Mesenchymal stem cell (in vitro differentiated cells and primary cell): ENCODE measurements around the gene IGF1R.

Source experiments
- DNase-seq: peaks from one replicate; pipeline ENCODE4 v3.0.0-alpha.2; 2013
- H2AFZ ChIP-seq: one replicate; pipeline ENCODE4 v1.6.1; 2013; ENCODE audit warnings: low read depth, mild to moderate bottlenecking, control low read depth, inconsistent platforms, low read length, moderate library complexity
- H2AK5ac ChIP-seq: 2 replicates; pipeline ENCODE4 v1.6.1; 2013; ENCODE audit warnings: low read length, moderate library complexity, mild to moderate bottlenecking, inconsistent platforms; ENCODE audit not compliant: severe bottlenecking
- H2BK120ac ChIP-seq: one replicate; pipeline ENCODE4 v1.6.1; 2013; ENCODE audit warnings: low read depth, mild to moderate bottlenecking, inconsistent platforms, low read length, moderate library complexity
- H2BK12ac ChIP-seq, 2 experiments: one replicate each; pipeline ENCODE4 v1.6.1; 2013; ENCODE audit warnings: inconsistent platforms in 2 of 2, low read length in 2 of 2, mild to moderate bottlenecking in 2 of 2, moderate library complexity in 2 of 2, control low read depth in 1 of 2
- H2BK15ac ChIP-seq: one replicate; pipeline ENCODE4 v1.6.1; 2013; ENCODE audit warnings: mild to moderate bottlenecking, low read depth, inconsistent platforms; ENCODE audit not compliant: poor library complexity, severe bottlenecking
- H2BK5ac ChIP-seq: 2 replicates; pipeline ENCODE4 v1.6.1; 2013; ENCODE audit warnings: low read depth, mild to moderate bottlenecking, low read length, control low read depth, inconsistent platforms; ENCODE audit not compliant: poor library complexity, severe bottlenecking
- H3K14ac ChIP-seq, 2 experiments: one replicate each; pipeline ENCODE4 v1.6.1; 2013; ENCODE audit warnings: inconsistent platforms in 2 of 2, low read length in 2 of 2, control low read depth in 1 of 2, mild to moderate bottlenecking in 1 of 2, moderate library complexity in 1 of 2
- H3K18ac ChIP-seq, 2 experiments: one replicate each; pipeline ENCODE4 v1.6.1; 2013; ENCODE audit warnings: inconsistent platforms in 2 of 2, low read length in 2 of 2, control low read depth in 1 of 2, low read depth in 1 of 2, mild to moderate bottlenecking in 1 of 2
- H3K23ac ChIP-seq, 2 experiments: one replicate each; pipeline ENCODE4 v1.6.1; 2013; ENCODE audit warnings: inconsistent platforms in 2 of 2, low read length in 2 of 2, mild to moderate bottlenecking in 2 of 2, moderate library complexity in 2 of 2, control low read depth in 1 of 2
- H3K27ac ChIP-seq: 2 replicates; pipeline ENCODE4 v1.5.1; 2013; ENCODE audit warnings: mild to moderate bottlenecking, moderate library complexity, low read length, control low read depth, inconsistent platforms; ENCODE audit not compliant: poor library complexity, severe bottlenecking
- H3K27me3 ChIP-seq, 2 experiments: 2 replicates each; pipeline versions ENCODE4 v1.6.1 to v1.7.0; 2013; ENCODE audit warnings: low read length in 2 of 2, mild to moderate bottlenecking in 2 of 2, moderate library complexity in 2 of 2, control low read depth in 1 of 2, inconsistent platforms in 1 of 2; ENCODE audit not compliant: control insufficient read depth in 1 of 2, insufficient read depth in 1 of 2
- H3K36me3 ChIP-seq, 2 experiments: 2 replicates each; pipeline versions ENCODE4 v1.6.1 to v1.7.0; 2013; ENCODE audit warnings: low read length in 2 of 2, control low read depth in 1 of 2, inconsistent platforms in 1 of 2, low read depth in 1 of 2, mild to moderate bottlenecking in 1 of 2; ENCODE audit not compliant: insufficient read depth in 2 of 2, control insufficient read depth in 1 of 2
- H3K4ac ChIP-seq, 2 experiments: one replicate each; pipeline ENCODE4 v1.6.1; 2013; ENCODE audit warnings: inconsistent platforms in 2 of 2, low read length in 2 of 2, mild to moderate bottlenecking in 2 of 2, moderate library complexity in 2 of 2, control low read depth in 1 of 2, low read depth in 1 of 2
- H3K4me1 ChIP-seq: 2 replicates; pipeline ENCODE4 v1.6.1; 2013; ENCODE audit warnings: low read depth, low read length, control low read depth; ENCODE audit not compliant: control insufficient read depth, insufficient read depth
- H3K4me2 ChIP-seq: 2 replicates; pipeline ENCODE4 v1.6.1; 2013; ENCODE audit warnings: low read length, mild to moderate bottlenecking, inconsistent platforms; ENCODE audit not compliant: poor library complexity, severe bottlenecking
- H3K4me3 ChIP-seq, 2 experiments: 2 replicates each; pipeline versions ENCODE4 v1.5.1 to v1.7.0; 2013; ENCODE audit warnings: low read length in 2 of 2, mild to moderate bottlenecking in 2 of 2, control low read depth in 1 of 2, low read depth in 1 of 2; ENCODE audit not compliant: insufficient read depth in 1 of 2
- H3K79me1 ChIP-seq: replicated peaks from 2 replicates; pipeline ENCODE4 v1.6.1; 2013; ENCODE audit warnings: mild to moderate bottlenecking, control low read depth, low read length, inconsistent platforms; ENCODE audit not compliant: poor library complexity, severe bottlenecking
- H3K9ac ChIP-seq: 2 replicates; pipeline ENCODE4 v1.7.0; 2013; ENCODE audit warnings: mild to moderate bottlenecking, low read length, moderate library complexity
- H3K9me3 ChIP-seq: 2 replicates; pipeline ENCODE4 v1.7.0; 2013; ENCODE audit warnings: mild to moderate bottlenecking, low read length; ENCODE audit not compliant: control insufficient read depth
- H4K8ac ChIP-seq: one replicate; pipeline ENCODE4 v1.6.1; 2013; ENCODE audit warnings: inconsistent platforms, mild to moderate bottlenecking, low read length, moderate library complexity
- H4K91ac ChIP-seq: one replicate; pipeline ENCODE4 v1.6.1; 2013; ENCODE audit warnings: mild to moderate bottlenecking, low read length, inconsistent platforms
- WGBS: methylation state at CpG from one replicate; pipeline ENCODE4 v1.1.7; 2013; ENCODE audit warnings: mixed read lengths; 5-methylcytosine and 5-hydroxymethylcytosine counted together

The IGF1R gene

DNA sequence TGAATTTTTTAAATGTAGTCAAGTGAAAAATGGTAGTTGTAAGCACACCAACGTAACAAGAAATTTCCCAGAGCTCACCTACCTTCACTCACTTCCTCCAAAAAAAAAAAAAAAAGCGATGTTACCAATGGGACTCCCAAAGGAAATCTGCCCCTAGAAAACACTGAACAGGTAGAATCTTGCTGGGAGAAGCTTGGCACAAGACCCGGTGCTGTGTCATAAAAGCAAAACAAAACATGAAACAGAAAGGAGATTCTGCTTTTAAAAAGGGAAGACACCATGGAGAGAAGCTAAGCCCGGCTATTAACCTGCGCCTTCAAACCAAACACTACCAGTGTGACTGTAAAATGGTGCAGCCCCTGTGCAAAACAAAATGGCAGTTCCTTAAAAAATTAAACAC, 318.8 kb downstream of the IGF1R start:
- no peak overlapping the region for H2BK12ac ChIP-seq
- H3K4ac ChIP-seq: no peak overlapping the region
- H2AFZ ChIP-seq: no peak overlapping the region
- H4K8ac ChIP-seq: no peak overlapping the region
- H3K4me2 ChIP-seq: no peak overlapping the region
- 95% methylated on average over 5 of the region's 5 CpGs for WGBS
- no peak overlapping the region for H3K27ac ChIP-seq
- H2AK5ac ChIP-seq: no peak overlapping the region
- H3K9ac ChIP-seq: no peak overlapping the region
- no peak overlapping the region for H2BK5ac ChIP-seq
- H3K18ac ChIP-seq: no peak overlapping the region
- H3K4me1 ChIP-seq: peaks cover 6% of the 10 kb centered on the region
- no peak overlapping the region for H2BK120ac ChIP-seq
- H3K27me3 ChIP-seq: no peaks in the 10 kb centered on the region
- no peak overlapping the region for H3K23ac ChIP-seq
- no peak overlapping the region for H3K14ac ChIP-seq
- no peaks in the 10 kb centered on the region for H3K79me1 ChIP-seq
- H2BK15ac ChIP-seq: no peak overlapping the region
- peaks cover 7% of the 10 kb centered on the region for H3K9me3 ChIP-seq
- no peak for DNase-seq
- H3K4me3 ChIP-seq: no peak overlapping the region
- H4K91ac ChIP-seq: no peak overlapping the region
- peaks cover 13 to 16% of the 10 kb centered on the region in 2 experiments for H3K36me3 ChIP-seq

GRCh38 chr15:98967916-98968315, 319.6 kb downstream of the IGF1R start:
- Histone ChIP-seq H3K9me3 (no peaks in the 10 kb centered on the region), H2BK120ac (no peak overlapping the region), H2BK5ac (no peak overlapping the region), H2BK12ac (no peak overlapping the region), H3K4me1 (peaks cover 6% of the 10 kb centered on the region), H2AK5ac (no peak overlapping the region), H3K4me3 (no peak overlapping the region), H4K8ac (no peak overlapping the region), H3K23ac (no peak overlapping the region), H3K27me3 (no peaks in the 10 kb centered on the region), H3K79me1 (no peaks in the 10 kb centered on the region), H3K9ac (no peak overlapping the region), H3K18ac (no peak overlapping the region), H2AFZ (no peak overlapping the region), H3K36me3 (peaks cover 7 to 8% of the 10 kb centered on the region in 2 experiments), H3K14ac (no peak overlapping the region), H2BK15ac (no peak overlapping the region), H3K4ac (no peak overlapping the region), H3K4me2 (no peak overlapping the region), H3K27ac (no peak overlapping the region), H4K91ac (no peak overlapping the region)
- DNase-seq: no peak
- 94% methylated on average over 5 of the region's 5 CpGs for WGBS

DNA sequence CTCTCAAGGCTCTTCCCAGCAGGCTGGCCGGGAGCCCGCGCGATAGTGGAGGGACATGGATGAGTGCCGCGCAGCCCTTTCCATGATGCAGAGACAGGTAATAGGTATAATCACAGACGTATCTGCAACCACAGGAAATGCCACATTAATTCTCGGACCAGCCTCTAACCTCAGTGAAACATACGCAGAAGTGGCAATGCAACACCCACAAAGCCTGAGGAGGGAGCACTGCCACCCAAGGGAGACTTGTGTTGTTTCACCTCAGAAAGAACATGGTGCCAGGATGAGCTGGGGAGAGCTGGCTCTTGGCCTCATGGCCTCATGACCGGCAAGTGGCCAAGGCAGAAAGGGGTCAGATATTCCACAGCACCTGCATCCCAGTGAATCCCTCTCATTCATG, 320.2 kb downstream of the IGF1R start:
- Histone ChIP-seq H2AFZ (no peak overlapping the region), H3K79me1 (no peaks in the 10 kb centered on the region), H3K4ac (no peak overlapping the region), H2BK12ac (no peak overlapping the region), H3K4me3 (no peak overlapping the region), H3K14ac (no peak overlapping the region), H4K91ac (peak overlapping the region; percentile 53), H3K4me2 (no peak overlapping the region), H3K18ac (no peak overlapping the region), H3K4me1 (peaks cover 6% of the 10 kb centered on the region), H4K8ac (no peak overlapping the region), H3K23ac (no peak overlapping the region), H2BK15ac (no peak overlapping the region), H3K9me3 (no peaks in the 10 kb centered on the region), H3K9ac (no peak overlapping the region), H2BK5ac (no peak overlapping the region), H3K36me3 (peaks cover 3 to 4% of the 10 kb centered on the region in 2 experiments), H3K27ac (no peak overlapping the region), H2BK120ac (no peak overlapping the region), H3K27me3 (no peaks in the 10 kb centered on the region), H2AK5ac (no peak overlapping the region)
- 88% methylated on average over 10 of the region's 10 CpGs for WGBS
- no peak for DNase-seq

DNA sequence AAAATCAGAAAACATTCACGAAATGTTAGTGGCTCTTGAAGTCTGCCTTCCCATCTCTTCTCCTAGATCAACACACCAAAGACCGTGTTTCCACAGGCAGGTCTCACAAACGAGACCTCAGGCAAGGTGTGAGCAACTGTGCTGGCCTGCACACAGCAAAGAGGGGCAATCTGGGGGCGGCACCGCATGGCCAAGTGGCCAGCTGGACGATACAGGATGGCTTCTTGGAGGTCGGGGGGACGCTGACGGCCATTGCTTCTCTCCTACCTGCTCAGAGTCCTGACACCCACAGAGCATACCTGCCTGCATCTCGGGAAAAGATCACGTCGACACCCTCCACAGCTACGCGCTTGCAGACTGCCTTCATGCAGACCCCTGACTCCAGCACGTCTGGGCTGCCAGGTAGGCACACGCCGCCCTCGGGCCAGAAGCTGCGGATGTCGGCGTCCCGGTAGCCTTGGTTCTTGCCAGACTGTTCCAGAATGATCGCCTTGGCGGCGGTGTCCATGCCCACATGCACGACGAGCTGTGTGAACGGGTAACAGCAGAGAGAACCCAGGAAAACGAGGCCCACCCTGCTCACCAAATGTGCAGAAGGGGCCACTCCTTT, 320.9 kb downstream of the IGF1R start:
- H3K36me3 ChIP-seq: peaks cover 3 to 4% of the 10 kb centered on the region in 2 experiments
- DNase-seq: no peak
- H3K4me2 ChIP-seq: no peak overlapping the region
- no peak overlapping the region for H3K4ac ChIP-seq
- no peak overlapping the region for H2BK120ac ChIP-seq
- WGBS: 94% methylated on average over 29 of the region's 29 CpGs
- H2BK15ac ChIP-seq: no peak overlapping the region
- H3K9ac ChIP-seq: no peak overlapping the region
- H4K8ac ChIP-seq: no peak overlapping the region
- no peak overlapping the region for H2AK5ac ChIP-seq
- no peak overlapping the region for H2BK12ac ChIP-seq
- H3K79me1 ChIP-seq: no peaks in the 10 kb centered on the region
- peaks cover 6% of the 10 kb centered on the region for H3K4me1 ChIP-seq
- no peak overlapping the region for H3K23ac ChIP-seq
- no peaks in the 10 kb centered on the region for H3K9me3 ChIP-seq
- peak overlapping the region in 1 of 2 experiments; percentile 3 for H3K14ac ChIP-seq
- H3K4me3 ChIP-seq: no peak overlapping the region
- H4K91ac ChIP-seq: no peak overlapping the region
- no peak overlapping the region for H2AFZ ChIP-seq
- H3K27ac ChIP-seq: no peak overlapping the region
- peak overlapping the region in 1 of 2 experiments; percentile 0 for H3K18ac ChIP-seq
- H3K27me3 ChIP-seq: no peaks in the 10 kb centered on the region
- no peak overlapping the region for H2BK5ac ChIP-seq
